Measurements from ENCODE around the gene PRAMEF5.
"Not testable (repeated sequence)": the region's sequence is repeated elsewhere in the genome, so short reads cannot be mapped to it uniquely, and the experiment has no call there.

The PRAMEF5 gene

GRCh38 chr1:13277016-13277415 is 23.0 kb downstream of the PRAMEF5 start:
- not testable (repeated sequence) for DNase-seq (ENCODE audit: low read depth)

DNA sequence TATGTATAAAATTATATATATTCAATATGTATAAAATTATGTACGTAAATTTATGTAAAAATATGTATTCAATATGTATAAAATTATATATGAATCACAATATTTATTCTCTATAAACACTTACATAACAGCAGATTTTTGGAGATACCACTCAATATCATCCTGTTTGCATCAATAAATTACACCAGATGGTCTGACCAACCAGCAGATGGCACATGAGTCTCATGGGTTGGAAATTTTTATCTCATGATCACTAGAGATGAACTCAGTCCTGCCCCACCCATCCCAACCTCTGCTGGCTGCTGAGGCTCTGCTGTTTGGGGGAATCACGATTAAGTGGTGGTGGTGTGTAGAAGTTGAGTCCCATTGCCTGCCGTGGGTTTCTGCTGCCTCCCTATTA is 25.6 kb downstream of the PRAMEF5 start:
- DNase-seq (ENCODE audit: low read depth), result not testable (repeated sequence)

DNA sequence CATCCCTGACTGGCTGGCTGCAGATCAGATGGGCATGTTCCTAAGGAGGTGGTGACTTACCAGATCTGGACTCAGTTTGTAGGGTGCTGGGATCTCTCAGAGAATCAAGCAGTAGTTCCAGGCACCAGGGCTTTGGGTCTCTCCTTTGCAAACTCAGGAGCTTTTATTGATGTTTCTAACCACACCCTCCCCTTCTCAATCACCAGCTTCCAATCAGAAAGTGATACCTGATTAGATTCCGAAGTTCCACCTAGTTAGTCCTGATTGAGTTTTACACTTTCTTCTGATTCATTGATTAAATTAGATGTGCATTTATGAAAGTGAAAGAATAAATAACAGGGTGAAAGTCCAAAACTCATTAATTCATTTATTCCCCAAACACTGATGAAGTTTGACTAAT is 31.0 kb downstream of the PRAMEF5 start, which contains the start of gene PRAMEF8:
Gene PRAMEF8, minus strand, starts transcription at position 101 of the 400 bp plus-strand sequence. CDS start 1,046 bp downstream, outside the sequence.
- DNase-seq (ENCODE audit: low read depth), result not testable (repeated sequence)

- DNase-seq (ENCODE audit: low read depth), result not testable (repeated sequence)
Observed at GRCh38 chr1:13289030-13289429, 35.0 kb downstream of the PRAMEF5 start.

GRCh38 chr1:13297216-13297931 is 43.4 kb downstream of the PRAMEF5 start:
- DNase-seq (ENCODE audit: low read depth), result not testable (repeated sequence)

GRCh38 chr1:13298699-13299098 is 44.7 kb downstream of the PRAMEF5 start:
- DNase-seq (ENCODE audit: low read depth), result not testable (repeated sequence)

- DNase-seq (ENCODE audit: low read depth), result not testable (repeated sequence)
Observed at GRCh38 chr1:13302197-13302596, 48.2 kb downstream of the PRAMEF5 start.

- DNase-seq (ENCODE audit: low read depth), result not testable (repeated sequence)
Observed at GRCh38 chr1:13303239-13303638, 49.2 kb downstream of the PRAMEF5 start, which contains the start of gene PRAMEF33. Gene PRAMEF33 (plus strand): TSS chr1:13303539. CDS start chr1:13305955, 2,416 bp downstream.

All from stromal cell of bone marrow (primary cell).